LHCN-M2 (cell line): ENCODE measurements around the gene C2orf68. TPM values are rescaled to one million over a fixed set of nuclear protein-coding genes. Genes with fewer than 3 reads are reported as not detected.
"Not testable (repeated sequence)": the region's sequence is repeated elsewhere in the genome, so short reads cannot be mapped to it uniquely, and the experiment has no call there.

ENCODE experiments used
- DNase-seq: peaks from one replicate; pipeline ENCODE4 v3.0.0-alpha.2; 2012; ENCODE audit warnings: low read depth
- polyA plus RNA-seq: library from polyadenylated mRNA; unstranded; fragments of >200 nt; gene quantifications from one replicate; pipeline ENCODE4 v1.2.1, GENCODE V29; 2012; ENCODE audit warnings: missing spikeins
- total RNA-seq: library from RNA; depleted of rRNA; stranded (reverse); fragments of >200 nt; gene quantifications from 2 replicates; pipeline ENCODE4 v1.2.3, GENCODE V29; 2014; rRNA removed

C2orf68 gene
- total RNA-seq, result 9.4 and 15.7 TPM in 2 replicates
- polyA plus RNA-seq, result 25.8 TPM

GRCh38 chr2:85611705-85612587 lies at the start of gene C2orf68:
Gene C2orf68 (minus strand): TSS chr2:85612066. CDS start chr2:85611984, 82 bp downstream.
- DNase-seq, result peak; percentile 80

GRCh38 chr2:85661139-85661858 lies 49.4 kb upstream of the C2orf68 start:
- no peak for DNase-seq

- DNase-seq, result no peak
Observed at GRCh38 chr2:85660725-85661124, 48.9 kb upstream of the C2orf68 start.

GRCh38 chr2:85660301-85660700 lies 48.4 kb upstream of the C2orf68 start:
- DNase-seq, result not testable (repeated sequence)

- no peak for DNase-seq
Observed at GRCh38 chr2:85659324-85659981, 47.6 kb upstream of the C2orf68 start.

GRCh38 chr2:85657399-85657798 lies 45.5 kb upstream of the C2orf68 start:
- DNase-seq, result not testable (repeated sequence)

GRCh38 chr2:85656468-85656867 lies 44.6 kb upstream of the C2orf68 start:
- peak; percentile 26 for DNase-seq

GRCh38 chr2:85655961-85656417 lies 44.1 kb upstream of the C2orf68 start:
- peak; percentile 63 for DNase-seq

- no peak for DNase-seq
Observed at GRCh38 chr2:85653996-85654395, 42.1 kb upstream of the C2orf68 start.

GRCh38 chr2:85652056-85652455 lies 40.2 kb upstream of the C2orf68 start:
- DNase-seq, result no peak

- no peak for DNase-seq
Observed at GRCh38 chr2:85651097-85651496, 39.2 kb upstream of the C2orf68 start.

- DNase-seq, result no peak
Observed at GRCh38 chr2:85650456-85650855, 38.6 kb upstream of the C2orf68 start.

- peak; percentile 71 for DNase-seq
Observed at GRCh38 chr2:85649201-85650190, 37.6 kb upstream of the C2orf68 start.

- DNase-seq, result peak; percentile 58
Observed at GRCh38 chr2:85648619-85649018, 36.8 kb upstream of the C2orf68 start.

- no peak for DNase-seq
Observed at GRCh38 chr2:85647823-85648526, 36.1 kb upstream of the C2orf68 start.

- no peak for DNase-seq
Observed at GRCh38 chr2:85646166-85646565, 34.3 kb upstream of the C2orf68 start.

GRCh38 chr2:85644909-85645308 lies 33.0 kb upstream of the C2orf68 start:
- DNase-seq, result peak; percentile 45

GRCh38 chr2:85642725-85643124 lies 30.9 kb upstream of the C2orf68 start:
- DNase-seq, result no peak

- DNase-seq, result peak; percentile 22
Observed at GRCh38 chr2:85635636-85636035, 23.8 kb upstream of the C2orf68 start.

GRCh38 chr2:85635011-85635410 lies 23.1 kb upstream of the C2orf68 start:
- no peak for DNase-seq
